Measurements from ENCODE around the gene HAGH.

Gene HAGH

GRCh38 chr16:1782408-1783264 is 44.0 kb downstream of the HAGH start, which contains the start of the genes NUBP2 and SPSB3:
TSS of gene NUBP2 (plus strand) at chr16:1782960. CDS start at chr16:1783021, 61 bp downstream.
TSS of gene SPSB3 (minus strand) at chr16:1782571. CDS start at chr16:1781483, 1,088 bp downstream.
- H3K4me1 ChIP-seq, result no peaks in the 10 kb centered on the region
- peak; percentile 99 for DNase-seq (ENCODE audit: low spot score in 2 of 2)
- in situ Hi-C loops (cut with MboI; ENCODE audit: low sequenced_read_pairs), result no loop called here

GRCh38 chr16:1781758-1782407 is 44.7 kb downstream of the HAGH start:
- DNase-seq (ENCODE audit: low spot score in 2 of 2), result no peak
- no peaks in the 10 kb centered on the region for H3K4me1 ChIP-seq
- H3K4me3 ChIP-seq, result peak overlapping the region; percentile 76
- in situ Hi-C loops (cut with MboI; ENCODE audit: low sequenced_read_pairs), result no loop called here
- H3K9me3 ChIP-seq, result no peaks in the 10 kb centered on the region
- no peaks in the 10 kb centered on the region for H3K27me3 ChIP-seq (ENCODE audit: low read depth)
- peaks cover 14% of the 10 kb centered on the region for H3K36me3 ChIP-seq (replicated peaks)

More at GRCh38 chr16:1782408-1783264, 44.0 kb downstream of the HAGH start, which contains the start of the genes NUBP2 and SPSB3:
- Histone ChIP-seq H3K27me3 (ENCODE audit: low read depth) (no peaks in the 10 kb centered on the region), H3K9me3 (no peaks in the 10 kb centered on the region), H3K36me3 (replicated peaks) (peaks cover 8% of the 10 kb centered on the region), H3K4me3 (peak within 1 kb of the TSS; percentile 76)

GRCh38 chr16:1781254-1781653 is 45.4 kb downstream of the HAGH start:
- no peak for DNase-seq (ENCODE audit: low spot score in 2 of 2)
- in situ Hi-C loops (cut with MboI; ENCODE audit: low sequenced_read_pairs), result no loop called here
- peaks cover 14% of the 10 kb centered on the region for H3K36me3 ChIP-seq (replicated peaks)
- H3K4me1 ChIP-seq, result no peaks in the 10 kb centered on the region
- H3K27me3 ChIP-seq (ENCODE audit: low read depth), result no peaks in the 10 kb centered on the region
- peak overlapping the region; percentile 76 for H3K4me3 ChIP-seq
- no peaks in the 10 kb centered on the region for H3K9me3 ChIP-seq

GRCh38 chr16:1780677-1781072 is 46.0 kb downstream of the HAGH start:
- H3K4me3 ChIP-seq, result no peak overlapping the region
- H3K27me3 ChIP-seq (ENCODE audit: low read depth), result no peaks in the 10 kb centered on the region
- H3K4me1 ChIP-seq, result no peaks in the 10 kb centered on the region
- no peaks in the 10 kb centered on the region for H3K9me3 ChIP-seq
- DNase-seq (ENCODE audit: low spot score in 2 of 2), result no peak
- in situ Hi-C loops (cut with MboI; ENCODE audit: low sequenced_read_pairs), result no loop called here
- H3K36me3 ChIP-seq (replicated peaks), result peaks cover 17% of the 10 kb centered on the region

DNA sequence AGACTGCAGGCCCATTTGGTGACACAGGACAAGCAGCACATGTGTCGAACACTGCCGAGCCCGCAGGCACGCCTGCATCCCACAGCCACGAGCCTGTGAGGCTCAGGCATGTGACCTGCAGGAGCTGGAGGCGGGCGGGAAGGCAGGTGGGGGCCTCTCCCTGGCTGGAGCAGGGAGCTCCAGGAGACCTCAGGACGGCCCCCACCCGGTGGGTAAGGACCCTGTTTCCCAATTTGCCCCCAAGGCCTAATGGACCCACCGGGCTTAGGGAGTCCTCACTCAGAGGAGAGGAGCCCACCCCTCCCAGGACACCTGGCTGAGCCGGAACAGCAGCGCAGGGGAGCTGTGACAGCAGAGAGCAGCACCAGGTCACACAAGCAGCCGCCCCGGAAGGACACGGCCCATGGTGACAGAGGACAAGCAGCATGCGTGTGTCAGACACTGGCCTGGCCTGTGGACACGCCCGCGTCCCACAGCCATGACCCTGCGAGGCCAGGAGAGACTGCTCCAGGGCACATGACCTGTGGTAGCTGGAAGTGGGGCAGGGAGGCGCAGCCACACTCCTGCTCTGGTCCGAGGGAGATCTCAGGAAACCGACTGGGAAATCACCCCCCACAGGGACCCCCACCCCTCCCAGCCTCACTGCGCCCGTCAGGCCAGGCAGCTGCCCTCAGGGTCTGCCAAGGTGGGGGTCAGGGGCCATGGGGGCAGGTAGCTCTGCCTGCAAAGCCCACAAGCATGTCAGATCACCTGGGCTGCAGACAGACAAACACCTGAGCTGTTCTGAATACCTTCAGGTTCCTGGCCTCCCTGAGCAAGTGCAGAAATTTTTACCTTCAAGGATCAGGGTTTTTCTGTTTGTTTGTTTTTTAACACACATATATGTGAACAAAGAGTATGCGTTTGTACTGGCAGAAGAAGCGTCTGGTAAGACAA is 46.6 kb downstream of the HAGH start:
- Histone ChIP-seq H3K4me3 (no peak overlapping the region), H3K27me3 (ENCODE audit: low read depth) (no peaks in the 10 kb centered on the region), H3K4me1 (no peaks in the 10 kb centered on the region), H3K36me3 (replicated peaks) (peaks cover 23% of the 10 kb centered on the region), H3K9me3 (no peaks in the 10 kb centered on the region)
- DNase-seq (ENCODE audit: low spot score in 2 of 2), result no peak
- in situ Hi-C loops (cut with MboI; ENCODE audit: low sequenced_read_pairs), result no loop called here

GRCh38 chr16:1779234-1779701 is 47.4 kb downstream of the HAGH start:
- no peak overlapping the region for H3K4me3 ChIP-seq
- peaks cover 23% of the 10 kb centered on the region for H3K36me3 ChIP-seq (replicated peaks)
- H3K27me3 ChIP-seq (ENCODE audit: low read depth), result no peaks in the 10 kb centered on the region
- no peak for DNase-seq (ENCODE audit: low spot score in 2 of 2)
- no peaks in the 10 kb centered on the region for H3K9me3 ChIP-seq
- H3K4me1 ChIP-seq, result peaks cover 2% of the 10 kb centered on the region; the same call in 1 of the 2 replicates
- in situ Hi-C loops (cut with MboI; ENCODE audit: low sequenced_read_pairs), result no loop called here

DNA sequence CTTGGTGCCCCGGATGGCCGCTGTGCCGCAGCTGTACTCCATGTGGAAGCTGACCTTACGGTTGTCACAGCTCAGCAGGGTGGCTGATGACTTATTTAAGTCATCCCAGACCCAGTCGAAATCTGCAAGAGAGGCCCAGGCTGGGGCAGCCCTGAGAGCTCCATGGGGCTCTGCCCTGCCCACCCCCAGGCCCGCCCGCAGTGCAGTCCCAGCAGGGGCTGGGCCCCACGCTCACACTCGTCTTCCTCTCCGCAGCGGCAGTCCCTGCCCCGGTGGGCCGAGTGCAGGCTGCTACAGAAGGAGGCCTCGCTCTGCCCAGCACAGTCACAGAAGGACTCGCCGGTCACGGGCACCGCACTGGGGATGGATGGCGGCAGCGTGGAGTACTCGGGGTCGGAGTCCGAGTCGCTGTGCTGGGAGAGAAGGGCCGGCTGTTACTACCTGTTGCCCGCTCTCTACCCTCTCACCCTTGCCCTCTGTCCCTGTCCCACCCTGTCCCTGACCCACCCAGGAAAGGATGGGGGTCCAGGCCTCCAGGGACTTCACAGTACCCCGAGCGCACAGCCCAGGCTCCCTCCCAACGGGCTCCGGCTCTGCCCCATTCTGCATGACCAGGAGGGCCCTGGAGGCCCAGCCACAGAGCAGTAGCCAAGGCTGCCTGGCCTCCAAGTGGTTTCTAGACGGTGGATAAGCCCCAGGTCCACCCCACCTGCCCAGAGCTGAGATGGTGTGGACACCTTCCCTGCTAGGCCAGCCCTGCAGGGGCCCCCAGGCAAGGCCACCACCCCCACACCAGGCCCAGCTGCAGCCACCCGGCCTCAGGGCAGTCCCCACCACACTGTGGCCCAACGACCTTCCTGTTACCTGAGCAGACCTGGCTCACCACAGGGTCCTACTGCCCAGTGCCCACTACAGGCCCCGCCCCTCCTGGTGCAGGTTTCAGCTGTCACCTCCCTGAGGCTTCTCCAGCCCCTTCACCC is 48.1 kb downstream of the HAGH start:
- H3K4me1 ChIP-seq, result peaks cover 3% of the 10 kb centered on the region; the same call in 1 of the 2 replicates
- peaks cover 21% of the 10 kb centered on the region for H3K36me3 ChIP-seq (replicated peaks)
- DNase-seq (ENCODE audit: low spot score in 2 of 2), result no peak

GRCh38 chr16:1777375-1778199 is 49.0 kb downstream of the HAGH start:
- Histone ChIP-seq H3K27me3 (ENCODE audit: low read depth) (no peaks in the 10 kb centered on the region), H3K4me3 (no peak overlapping the region), H3K4me1 (peaks cover 3% of the 10 kb centered on the region; the same call in 1 of the 2 replicates), H3K36me3 (replicated peaks) (peaks cover 24% of the 10 kb centered on the region), H3K9me3 (no peaks in the 10 kb centered on the region)
- no peak for DNase-seq (ENCODE audit: low spot score in 2 of 2)
- in situ Hi-C loops (cut with MboI; ENCODE audit: low sequenced_read_pairs), result no loop called here

More for the DNA sequence above, 48.1 kb downstream of the HAGH start:
- in situ Hi-C loops (cut with MboI; ENCODE audit: low sequenced_read_pairs), result no loop called here
- no peaks in the 10 kb centered on the region for H3K27me3 ChIP-seq (ENCODE audit: low read depth)
- no peak overlapping the region for H3K4me3 ChIP-seq
- H3K9me3 ChIP-seq, result no peaks in the 10 kb centered on the region

- Histone ChIP-seq H3K9me3 (no peaks in the 10 kb centered on the region), H3K36me3 (replicated peaks) (peaks cover 30% of the 10 kb centered on the region), H3K4me3 (no peak overlapping the region), H3K4me1 (peaks cover 3% of the 10 kb centered on the region; the same call in 1 of the 2 replicates), H3K27me3 (ENCODE audit: low read depth) (no peaks in the 10 kb centered on the region)
- in situ Hi-C loops (cut with MboI; ENCODE audit: low sequenced_read_pairs), result no loop called here
- no peak for DNase-seq (ENCODE audit: low spot score in 2 of 2)
These were observed 49.6 kb downstream of the HAGH start for GRCh38 chr16:1776991-1777374.

GRCh38 chr16:1776672-1776955 is 50.0 kb downstream of the HAGH start:
- Histone ChIP-seq H3K36me3 (replicated peaks) (peaks cover 33% of the 10 kb centered on the region), H3K4me3 (no peak overlapping the region), H3K9me3 (no peaks in the 10 kb centered on the region), H3K27me3 (ENCODE audit: low read depth) (no peaks in the 10 kb centered on the region), H3K4me1 (peaks cover 3% of the 10 kb centered on the region; the same call in 1 of the 2 replicates)
- in situ Hi-C loops (cut with MboI; ENCODE audit: low sequenced_read_pairs), result no loop called here
- DNase-seq (ENCODE audit: low spot score in 2 of 2), result no peak

DNA sequence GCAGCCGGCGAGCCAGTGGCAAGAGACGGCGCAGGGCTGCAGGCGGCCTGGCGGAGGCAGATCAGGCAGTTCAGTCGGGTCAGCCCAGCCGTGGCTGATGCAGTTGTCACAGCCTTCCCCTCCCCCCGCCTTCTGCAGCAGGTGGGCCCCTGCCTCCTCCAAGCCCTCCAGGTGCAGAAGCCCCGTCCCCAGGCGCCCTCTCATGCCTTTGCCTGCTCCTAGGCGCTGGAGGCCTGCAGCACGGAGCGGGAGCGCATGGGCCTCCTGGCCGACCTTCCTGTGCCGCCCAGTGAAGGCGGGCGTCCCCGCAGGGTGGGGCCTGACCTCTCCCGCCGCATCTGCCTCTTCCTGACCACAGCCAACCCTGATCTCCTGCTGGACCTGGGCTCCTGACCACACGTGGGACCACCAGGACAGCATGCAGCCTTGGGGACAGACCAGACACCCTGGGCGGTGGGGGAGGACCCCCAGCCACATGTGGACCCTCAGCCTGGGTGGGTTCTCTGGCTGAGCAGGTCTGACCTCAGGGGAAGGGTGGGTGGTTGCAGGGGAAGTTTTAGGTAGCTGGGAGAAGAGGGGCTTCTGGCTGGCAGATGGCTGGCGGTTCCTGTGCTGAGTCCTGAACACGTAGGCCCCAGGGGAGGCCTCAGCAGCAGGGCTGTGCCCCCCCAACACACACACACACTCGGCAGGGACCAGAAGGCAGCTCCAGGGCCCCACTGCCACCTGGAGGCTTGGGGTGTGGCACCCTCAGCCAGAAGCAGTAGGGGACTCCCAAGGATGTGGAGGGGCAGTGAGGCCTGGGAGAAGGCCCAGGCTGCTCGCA is 50.6 kb downstream of the HAGH start:
- peaks cover 33% of the 10 kb centered on the region for H3K36me3 ChIP-seq (replicated peaks)
- no peak overlapping the region for H3K4me3 ChIP-seq
- H3K27me3 ChIP-seq (ENCODE audit: low read depth), result no peaks in the 10 kb centered on the region
- in situ Hi-C loops (cut with MboI; ENCODE audit: low sequenced_read_pairs), result no loop called here
- H3K4me1 ChIP-seq, result peaks cover 3% of the 10 kb centered on the region; the same call in 1 of the 2 replicates
- H3K9me3 ChIP-seq, result no peaks in the 10 kb centered on the region
- DNase-seq (ENCODE audit: low spot score in 2 of 2), result no peak
